ENCODE data around the gene BLOC1S5. TPM values are rescaled to one million over a fixed set of nuclear protein-coding genes. Genes with fewer than 3 reads are reported as not detected.

BLOC1S5 gene
- total and polyA plus RNA-seq, 2 donors (not counting 3 experiments of a cell fraction or from before 2014, with no cell fraction given), result 3.9 to 19.1 TPM

DNA sequence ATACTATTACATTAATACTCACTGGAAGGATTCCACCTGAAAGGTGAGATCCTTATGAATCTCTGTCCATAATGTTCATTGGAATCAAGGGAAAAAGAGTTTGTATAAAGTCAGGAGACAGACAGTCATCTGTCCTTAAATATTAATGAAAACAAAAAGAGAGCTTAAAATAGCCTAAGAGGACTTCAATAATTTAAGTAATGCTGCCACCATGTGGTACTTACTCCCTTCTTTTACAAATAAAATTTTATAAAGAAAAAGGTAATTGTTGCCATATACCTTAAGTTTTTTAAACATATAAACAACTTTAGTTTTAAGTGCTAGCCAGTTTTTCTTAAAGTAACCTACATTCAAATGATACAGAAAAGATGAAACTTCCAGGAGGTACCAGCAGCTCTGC lies 5.1 kb downstream of the BLOC1S5 start:
- ChIA-PET CTCF (interaction anchor here (0.6 to 5.2 kb wide), 53 partner anchors 9 to 783 kb away, joined by 3 to 127 read pairs (median 4); partner anchors contain the start of genes BMP6, EEF1E1 and SNRNP48), POLR2A (no interaction called here)
- Histone ChIP-seq H2AFZ (ENCODE audit: low read depth, low read length) (no peak overlapping the region), H3K79me2 (ENCODE audit: control insufficient read depth, insufficient read depth, low read length) (peaks cover 22% of the 10 kb centered on the region), H3K36me3 (ENCODE audit: control insufficient read depth in 2 of 2, extremely low read depth in 1 of 2, insufficient read depth in 2 of 2, low read length in 2 of 2) (peaks cover 0 to 4% of the 10 kb centered on the region in 2 experiments), H3K27ac (ENCODE audit: insufficient read depth, low read depth, low read length) (peak overlapping the region; percentile 43), H3K4me1 (ENCODE audit: control insufficient read depth, extremely low read depth, insufficient read depth, low read length) (peaks cover 27% of the 10 kb centered on the region), H3K9me3 (replicated peaks; ENCODE audit: control insufficient read depth, insufficient read depth, low read length) (no peaks in the 10 kb centered on the region), H3K9me1 (replicated peaks; ENCODE audit: control insufficient read depth, extremely low read depth, insufficient read depth, low read length) (no peaks in the 10 kb centered on the region), H3K4me3 (replicated peaks in 1 of 3; ENCODE audit: insufficient read depth in 1 of 3, low read depth in 1 of 3, low read length in 3 of 3) (no peak overlapping the region), H3K9ac (replicated peaks; ENCODE audit: extremely low read depth, insufficient read depth, low read length) (no peak overlapping the region), H4K20me1 (replicated peaks; ENCODE audit: control insufficient read depth, extremely low read depth, insufficient read depth, low read length) (no peaks in the 10 kb centered on the region), H3K4me2 (ENCODE audit: insufficient read depth, low read length) (peak overlapping the region; percentile 35), H3K27me3 (ENCODE audit: control insufficient read depth in 2 of 2, insufficient read depth in 2 of 2, low read length in 2 of 2) (no peaks in the 10 kb centered on the region)
- intact Hi-C loops (cut with micrococcal nuclease) (loop anchor here (1.0 to 5.0 kb wide), 5 partner anchors 52 to 442 kb away; partner anchors contain the start of gene TXNDC5), dilution Hi-C loops (cut with MboI; ENCODE audit: extremely low pct_ligation_motif_present, low sequenced_read_pairs) (no loop called here)
- peak; percentile 69 for DNase-seq (ENCODE audit: low read depth, low spot score)
- FAIRE-seq, result no peak
- BruUV-seq (replicated peaks), result no TSS peak
- peak in 1 of 2 donors; percentile 15 for TF ChIP-seq CTCF (IDR thresholded peaks at IDR 0.05; ENCODE audit: extremely low read depth in 1 of 2, insufficient read depth in 1 of 2, low read depth in 1 of 2, low read length in 2 of 2)
- TF ChIP-seq, protein P1, sequence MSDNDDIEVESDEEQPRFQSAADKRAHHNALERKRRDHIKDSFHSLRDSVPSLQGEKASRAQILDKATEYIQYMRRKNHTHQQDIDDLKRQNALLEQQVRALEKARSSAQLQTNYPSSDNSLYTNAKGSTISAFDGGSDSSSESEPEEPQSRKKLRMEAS (IDR thresholded peaks at IDR 0.05; ENCODE audit: insufficient read depth, insufficient read length), result no peak

DNA sequence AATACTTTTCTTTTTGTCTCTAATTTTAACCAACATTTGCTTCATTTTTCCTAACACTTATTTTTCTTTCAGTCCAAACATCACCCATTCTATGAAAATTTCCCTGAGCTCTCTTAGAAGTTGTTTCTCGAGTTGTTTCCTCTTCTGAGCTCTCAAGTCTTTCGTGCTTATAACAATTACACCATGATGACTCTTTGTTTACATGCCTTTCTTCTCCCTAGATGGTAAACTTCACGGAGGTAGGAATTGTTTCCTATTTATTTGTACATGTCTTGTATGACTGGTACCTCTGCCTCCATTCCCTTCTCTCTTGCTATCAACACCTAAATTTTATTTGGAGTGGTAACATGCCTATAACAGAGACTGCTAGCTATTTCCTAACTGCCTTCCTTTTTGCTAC lies 6.4 kb downstream of the BLOC1S5 start:
- BruUV-seq (replicated peaks), result no TSS peak
- intact Hi-C loops (cut with micrococcal nuclease), result loop anchor here (2.0 to 5.0 kb wide), 4 partner anchors 51 to 441 kb away; partner anchors contain the start of gene TXNDC5
- DNase-seq (ENCODE audit: low read depth, low spot score), result peak; percentile 35
- H3K79me2 ChIP-seq (ENCODE audit: control insufficient read depth, insufficient read depth, low read length), result peaks cover 17% of the 10 kb centered on the region
- ChIA-PET POLR2A (no interaction called here), CTCF (interaction anchor here (0.6 to 5.2 kb wide), 9 partner anchors 49 to 443 kb away, joined by 3 to 127 read pairs (median 3); no protein-coding TSS in a partner anchor)
- no peak for FAIRE-seq
- no peaks in the 10 kb centered on the region for H4K20me1 ChIP-seq (replicated peaks; ENCODE audit: control insufficient read depth, extremely low read depth, insufficient read depth, low read length)
- H3K27me3 ChIP-seq (ENCODE audit: control insufficient read depth in 2 of 2, insufficient read depth in 2 of 2, low read length in 2 of 2), result no peaks in the 10 kb centered on the region
- H3K36me3 ChIP-seq (ENCODE audit: control insufficient read depth in 2 of 2, extremely low read depth in 1 of 2, insufficient read depth in 2 of 2, low read length in 2 of 2), result peaks cover 0 to 4% of the 10 kb centered on the region in 2 experiments
- dilution Hi-C loops (cut with MboI; ENCODE audit: extremely low pct_ligation_motif_present, low sequenced_read_pairs), result no loop called here
- H3K4me3 ChIP-seq (replicated peaks in 1 of 3; ENCODE audit: insufficient read depth in 1 of 3, low read depth in 1 of 3, low read length in 3 of 3), result no peak overlapping the region
- H3K27ac ChIP-seq (ENCODE audit: insufficient read depth, low read depth, low read length), result peak overlapping the region; percentile 40
- H3K9me3 ChIP-seq (replicated peaks; ENCODE audit: control insufficient read depth, insufficient read depth, low read length), result no peaks in the 10 kb centered on the region
- H3K9me1 ChIP-seq (replicated peaks; ENCODE audit: control insufficient read depth, extremely low read depth, insufficient read depth, low read length), result no peaks in the 10 kb centered on the region
- H3K9ac ChIP-seq (replicated peaks; ENCODE audit: extremely low read depth, insufficient read depth, low read length), result peak overlapping the region; percentile 27
- no peak overlapping the region for H3K4me2 ChIP-seq (ENCODE audit: insufficient read depth, low read length)
- TF ChIP-seq FOS (IDR thresholded peaks at IDR 0.05; ENCODE audit: borderline replicate concordance, insufficient read depth, low read length) (no peak), CTCF (IDR thresholded peaks at IDR 0.05; ENCODE audit: extremely low read depth in 1 of 2, insufficient read depth in 1 of 2, low read depth in 1 of 2, low read length in 2 of 2) (no peak), POLR2A (IDR thresholded peaks at IDR 0.05; ENCODE audit: low read depth, low read length) (no peak), GATA2 (IDR thresholded peaks at IDR 0.05; ENCODE audit: insufficient read depth, insufficient read length, low read depth, low read length) (no peak), MYC (IDR thresholded peaks at IDR 0.05; ENCODE audit: low read depth, low read length) (no peak), EZH2 (IDR thresholded peaks at IDR 0.05; ENCODE audit: borderline replicate concordance, low read depth, low read length, severe bottlenecking) (no peak), JUN (IDR thresholded peaks at IDR 0.05; ENCODE audit: borderline replicate concordance, insufficient read depth, insufficient read length, low read depth) (no peak), POLR2AphosphoS5 (IDR thresholded peaks at IDR 0.05; ENCODE audit: insufficient read depth, low read depth, low read length) (no peak)
- TF ChIP-seq, protein P1 (IDR thresholded peaks at IDR 0.05; ENCODE audit: insufficient read depth, insufficient read length), result no peak
- peak overlapping the region; percentile 23 for H2AFZ ChIP-seq (ENCODE audit: low read depth, low read length)
- H3K4me1 ChIP-seq (ENCODE audit: control insufficient read depth, extremely low read depth, insufficient read depth, low read length), result peaks cover 22% of the 10 kb centered on the region

All from endothelial cell of umbilical vein (primary cell).